K562 (cell line): ENCODE results near the gene NUDT22. TPM values are rescaled to one million over a fixed set of nuclear protein-coding genes. Genes with fewer than 3 reads are reported as not detected.
A peak's percentile ranks its signal among the peaks of the same experiment; 100 is the strongest.

Experiments used
- ATF7 ChIP-seq: fragments of 450-650 bp; IDR thresholded peaks from 2 replicates; pipeline ENCODE4 v1.7.1; 2014; ENCODE audit warnings: mild to moderate bottlenecking, moderate library complexity
- CCNT2 ChIP-seq: IDR thresholded peaks from 2 replicates; pipeline ENCODE4 v1.6.1; 2011; ENCODE audit warnings: borderline replicate concordance, low read depth, mild to moderate bottlenecking, moderate library complexity, mixed read lengths, low read length; ENCODE audit not compliant: insufficient read length; ENCODE audit errors: extremely low read depth
- ELF1 ChIP-seq: fragments of 200-800 bp; sonication (Bioruptor generic); IDR thresholded peaks from 2 replicates; pipeline ENCODE4 v1.6.1; 2016; ENCODE audit warnings: missing genetic modification characterization, missing compliant biosample characterization
- ELF2 ChIP-seq: fragments of 250-450 bp; sonication (Bioruptor Pico); IDR thresholded peaks from 2 replicates; pipeline ENCODE4 v1.5.0; 2021; ENCODE audit warnings: mild to moderate bottlenecking
- ELK1 ChIP-seq: sonication (generic); formaldehyde crosslinking; IDR thresholded peaks from 2 replicates; pipeline ENCODE4 v1.8.1; 2022; ENCODE audit warnings: missing genetic modification reagents
- ESRRA ChIP-seq: fragments of 450-650 bp; IDR thresholded peaks from 2 replicates; pipeline ENCODE4 v1.6.1; 2014; ENCODE audit warnings: low read depth, mild to moderate bottlenecking, moderate library complexity, borderline replicate concordance
- ETV6 ChIP-seq, 3 experiments: fragments of 150-350 bp in 1 of 3; sonication (generic) in 1 of 3; formaldehyde crosslinking in 1 of 3; IDR thresholded peaks; 2 replicates each; pipeline versions ENCODE4 v1.6.1 to v1.8.0; 2014 to 2022; ENCODE audit warnings: borderline replicate concordance in 2 of 3, low read depth in 2 of 3, antibody characterized with exemption in 1 of 3, low read length in 1 of 3, mild to moderate bottlenecking in 1 of 3, missing genetic modification reagents in 1 of 3
- FOXM1 ChIP-seq, 2 experiments: fragments of 450-650 bp in 1 of 2; sonication (generic) in 1 of 2; formaldehyde crosslinking in 1 of 2; IDR thresholded peaks; 2 replicates each; pipeline versions ENCODE4 v1.6.1 to v1.9.0; 2017 to 2022; ENCODE audit warnings: low read depth in 2 of 2, mild to moderate bottlenecking in 2 of 2, missing genetic modification reagents in 1 of 2, moderate library complexity in 1 of 2
- GMEB1 ChIP-seq: fragments of 250-450 bp; sonication (Bioruptor Pico); IDR thresholded peaks from 2 replicates; pipeline ENCODE4 v1.4.0; 2020; ENCODE audit warnings: mild to moderate bottlenecking
- HBP1 ChIP-seq: fragments of 450-650 bp; formaldehyde crosslinking; IDR thresholded peaks from 2 replicates; pipeline ENCODE4 v1.4.0; 2022; ENCODE audit warnings: missing genetic modification characterization
- HDAC2 ChIP-seq: fragments of 450-650 bp; IDR thresholded peaks from 2 replicates; pipeline ENCODE4 v1.6.1; 2016; ENCODE audit warnings: mild to moderate bottlenecking
- PBX2 ChIP-seq, 2 experiments: IDR thresholded peaks in 1 of 2; conservative IDR thresholded peaks in 1 of 2; 2 replicates each; pipeline ENCODE4 v1.6.1; 2016; ENCODE audit warnings: low read depth in 2 of 2, mild to moderate bottlenecking in 1 of 2, missing compliant biosample characterization in 1 of 2, missing genetic modification characterization in 1 of 2, moderate library complexity in 1 of 2
- PHF8 ChIP-seq: fragments of 200-600 bp; sonication (generic); IDR thresholded peaks from 2 replicates; pipeline ENCODE4 v1.6.1; 2012; ENCODE audit warnings: mixed run types, mild to moderate bottlenecking, inconsistent platforms, low read length, moderate library complexity, borderline replicate concordance
- U2AF1 ChIP-seq: fragments of 200-400 bp; formaldehyde crosslinking; optimal IDR thresholded peaks from 2 replicates; pipeline ENCODE3; 2017; ENCODE audit warnings: mild to moderate bottlenecking, low read depth, low read length, moderate library complexity
- ZNF282 ChIP-seq: sonication (generic); formaldehyde crosslinking; IDR thresholded peaks from 2 replicates; pipeline ENCODE4 v1.8.1; 2023; ENCODE audit warnings: missing genetic modification reagents
- ZNF707 ChIP-seq: fragments of 250-450 bp; sonication (Bioruptor Pico); conservative IDR thresholded peaks from 2 replicates; pipeline ENCODE4 v1.8.0; 2022; ENCODE audit warnings: inconsistent platforms, mild to moderate bottlenecking, moderate library complexity
- ZNF79 ChIP-seq: fragments of 250-450 bp; sonication (Bioruptor Pico); IDR thresholded peaks from 2 replicates; pipeline ENCODE4 v1.4.0; 2020; ENCODE audit warnings: low read depth, mild to moderate bottlenecking, moderate library complexity
- polyA plus RNA-seq, 8 experiments: library from polyadenylated mRNA; depleted of rRNA in 4 of 8; stranded (reverse) in 5 of 8; unstranded in 3 of 8; fragments of >200 nt; fragmentation: Nextera tagmentation in 2 of 8; fragmentation: Illumina TruSeq in 1 of 8; extraction: Ambion mirVana in 2 of 8; extraction: Trizol in 1 of 8; gene quantifications; 2 replicates each; pipeline versions ENCODE4 v1.2.1 to v1.2.3, GENCODE V29; 2011 to 2014; ENCODE audit warnings: inconsistent platforms in 1 of 8, missing spikeins in 1 of 8
- total RNA-seq, 7 experiments: library from RNA; depleted of rRNA in 6 of 7; stranded (reverse); fragments of >200 nt in 6 of 7; fragmentation: Illumina TruSeq in 2 of 7; extraction: Trizol in 2 of 7; gene quantifications; 2 replicates each; pipeline versions ENCODE4 v1.2.1 to v1.2.3, GENCODE V29; 2011 to 2021; ENCODE audit warnings: low replicate concordance in 1 of 7

NUDT22 gene
- total and polyA plus RNA-seq, 9 of the 15 experiments (the other 6 are each of a cell fraction or from before 2014, with no cell fraction given), result 6.3 to 92.6 (median 37.4) TPM

GRCh38 chr11:64225608-64226506, at the start of gene NUDT22, which contains the start of gene TRPT1 (continued):
- TF ChIP-seq PBX2 (CRISPR knock-in tag; IDR thresholded peaks at IDR 0.05; ENCODE audit: low read depth) (no peak), PBX2 (tag; conservative IDR thresholded peaks at IDR 0.05; ENCODE audit: low read depth) (no peak), U2AF1 (peak; percentile 66), ZNF282 (CRISPR knock-in tag) (no peak), ELK1 (CRISPR knock-in tag) (no peak), CCNT2 (peak; percentile 56), ELF1 (tag) (peak; percentile 89), ZNF707 (CRISPR knock-in tag) (no peak), ELF2 (CRISPR knock-in tag) (peak; percentile 68), ZNF79 (CRISPR knock-in tag) (no peak), ATF7 (peak; percentile 41), HBP1 (0 out of 2 replicates have a peak, but pooled peaks have one; percentile 8), HDAC2 (0 out of 2 replicates have a peak, but pooled peaks have one; percentile 48), FOXM1 (IDR thresholded peaks at IDR 0.05; ENCODE audit: low read depth) (no peak), FOXM1 (CRISPR knock-in tag; IDR thresholded peaks at IDR 0.05; ENCODE audit: low read depth) (0 out of 2 replicates have a peak, but pooled peaks have one; percentile 76), ETV6 (IDR thresholded peaks at IDR 0.05; ENCODE audit: borderline replicate concordance in 1 of 2, low read depth in 2 of 2, low read length in 1 of 2) (peak in 1 of 2 experiments; percentile 45; a peak in 1 of 4 replicates), ETV6 (CRISPR knock-in tag; IDR thresholded peaks at IDR 0.05; ENCODE audit: borderline replicate concordance) (no peak), GMEB1 (peak; percentile 50; the same call in 1 of the 2 replicates), ESRRA (peak; percentile 52; the same call in 1 of the 2 replicates), PHF8 (peak; percentile 81; the same call in 1 of the 2 replicates)
